Kidney (tissue), 14 donors: Measurements from ENCODE around the gene COL23A1. TPM values are rescaled to one million over a fixed set of nuclear protein-coding genes. Genes with fewer than 3 reads are reported as not detected.

Experiments used
- DNase-seq, 5 donors: peaks; one replicate each; pipeline ENCODE4 v3.0.0-alpha.2; 2013 to 2020
- FAIRE-seq: peaks from 2 replicates; lab custom pipeline; 2012; peaks lifted over from hg19 to GRCh38; lab: Jason Lieb, UNC
- H3K27ac ChIP-seq, 2 donors: one replicate each; pipeline ENCODE4 v1.7.0; 2013; ENCODE audit warnings: low read depth in 2 of 2, low read length in 2 of 2, inconsistent platforms in 1 of 2
- H3K27me3 ChIP-seq: one replicate; pipeline ENCODE4 v1.7.1; 2013; ENCODE audit warnings: low read length, inconsistent platforms; ENCODE audit not compliant: control insufficient read depth, insufficient read depth
- H3K36me3 ChIP-seq, 3 donors: one replicate each; pipeline versions ENCODE4 v1.7.0 to v1.7.1; 2013; ENCODE audit warnings: low read length in 3 of 3, control low read depth in 1 of 3, inconsistent platforms in 1 of 3; ENCODE audit not compliant: insufficient read depth in 3 of 3, control insufficient read depth in 2 of 3
- H3K4me1 ChIP-seq, 3 donors: one replicate each; pipeline versions ENCODE4 v1.7.0 to v1.7.1; 2013; ENCODE audit warnings: low read length in 3 of 3, inconsistent platforms in 1 of 3, low read depth in 1 of 3; ENCODE audit not compliant: control insufficient read depth in 2 of 3, insufficient read depth in 2 of 3
- H3K4me3 ChIP-seq, 3 donors: one replicate each; pipeline versions ENCODE4 v1.7.0 to v1.8.1; 2013; ENCODE audit warnings: low read length in 3 of 3, control low read depth in 1 of 3, inconsistent platforms in 1 of 3
- H3K9ac ChIP-seq, 3 donors: one replicate each; pipeline versions ENCODE4 v1.7.0 to v1.7.1; 2013; ENCODE audit warnings: low read length in 3 of 3, control low read depth in 1 of 3, inconsistent platforms in 1 of 3
- H3K9me3 ChIP-seq, 3 donors: one replicate each; pipeline versions ENCODE4 v1.7.0 to v1.7.1; 2013; ENCODE audit warnings: low read length in 3 of 3, control low read depth in 1 of 3, inconsistent platforms in 1 of 3; ENCODE audit not compliant: control insufficient read depth in 2 of 3, insufficient read depth in 1 of 3
- CTCF ChIP-seq: IDR thresholded peaks from 3 replicates; pipeline ENCODE4 v1.5.1; 2012; ENCODE audit warnings: mild to moderate bottlenecking, moderate library complexity, borderline replicate concordance; ENCODE audit not compliant: insufficient read depth; ENCODE audit errors: extremely low read depth
- intact Hi-C: fragments of 100-400 bp; cut with DNase I; formaldehyde crosslinking; loops from one replicate; pipeline ENCODE4 v1.11.1; 2022
- polyA plus RNA-seq: library from polyadenylated mRNA; stranded (reverse); fragments of 350-450 nt; fragmentation: Illumina TruSeq; extraction: RNeasy Lipid Tissue Mini Kit (QIAGEN cat#74804); gene quantifications from one replicate; pipeline ENCODE4 v1.2.3, GENCODE V29; 2014; ENCODE audit warnings: low read depth, low replicate concordance; ENCODE audit not compliant: insufficient read depth
- total RNA-seq: library from RNA; stranded (reverse); fragmentation: NEBNext Ultra II Directional; extraction: Animal tissue kit (Norgen Biotek cat#: 25700); gene quantifications from one replicate; pipeline ENCODE4 v1.2.1, GENCODE V29; 2021
- donor health status: control.
- donor health status: control.
- donor health status: control.
- donor health status: control.
- donor health status: control.
- donor health status: DM: yes; HTN: yes; CAD: no.
- donor health status: Normal renal cell carcinoma (clear cell type).

Gene COL23A1
- total and polyA plus RNA-seq, 2 donors from 2014 or later = 4.1 to 8.7 TPM

GRCh38 chr5:178293815-178294214 is 296.4 kb downstream of the COL23A1 start:
- Histone ChIP-seq H3K36me3 (no peaks in the 10 kb centered on the region), H3K9me3 (peaks cover 0 to 2% (median 0%) of the 10 kb centered on the region in 3 donors), H3K4me3 (no peak overlapping the region), H3K9ac (no peak overlapping the region), H3K27me3 (no peaks in the 10 kb centered on the region), H3K4me1 (peaks cover 0 to 6% (median 6%) of the 10 kb centered on the region in 3 donors), H3K27ac (no peak overlapping the region)
- TF ChIP-seq CTCF = no peak
- FAIRE-seq = no peak
- intact Hi-C loops = no loop called here
- DNase-seq = peak in 2 of 5 donors; percentile 16 to 19

GRCh38 chr5:178293400-178293799 is 296.8 kb downstream of the COL23A1 start:
- no peak for FAIRE-seq
- intact Hi-C loops = no loop called here
- TF ChIP-seq CTCF = no peak

GRCh38 chr5:178292826-178293205 is 297.4 kb downstream of the COL23A1 start:
- H3K9me3 ChIP-seq = peaks cover 0 to 2% (median 0%) of the 10 kb centered on the region in 3 donors
- intact Hi-C loops = no loop called here
- no peaks in the 10 kb centered on the region for H3K36me3 ChIP-seq
- no peak overlapping the region for H3K4me3 ChIP-seq
- no peak overlapping the region for H3K27ac ChIP-seq
- no peaks in the 10 kb centered on the region for H3K27me3 ChIP-seq
- FAIRE-seq = no peak
- DNase-seq = peak in 2 of 5 donors; percentile 2 to 19
- TF ChIP-seq CTCF = no peak
- no peak overlapping the region for H3K9ac ChIP-seq
- peaks cover 0 to 9% (median 8%) of the 10 kb centered on the region in 3 donors for H3K4me1 ChIP-seq

More at GRCh38 chr5:178293400-178293799, 296.8 kb downstream of the COL23A1 start:
- Histone ChIP-seq H3K4me3 (no peak overlapping the region), H3K27ac (no peak overlapping the region), H3K9ac (no peak overlapping the region), H3K27me3 (no peaks in the 10 kb centered on the region), H3K9me3 (peaks cover 0 to 2% (median 0%) of the 10 kb centered on the region in 3 donors), H3K36me3 (no peaks in the 10 kb centered on the region), H3K4me1 (peaks cover 0 to 9% (median 8%) of the 10 kb centered on the region in 3 donors)
- DNase-seq = peak in 3 of 5 donors; percentile 18 to 70 (median 37)
